ENCODE measurements around the gene TCF4.

Gene TCF4

GRCh38 chr18:55462652-55463051 is 125.3 kb downstream of the TCF4 start:
- no peak overlapping the region for H3K27ac ChIP-seq
- TF ChIP-seq CTCF (conservative IDR thresholded peaks at IDR 0.05): no peak

- TF ChIP-seq CTCF (conservative IDR thresholded peaks at IDR 0.05): no peak
- H3K27ac ChIP-seq: no peak overlapping the region
These were observed 126.1 kb downstream of the TCF4 start for GRCh38 chr18:55461848-55462247.

- TF ChIP-seq CTCF (conservative IDR thresholded peaks at IDR 0.05): no peak
- no peak overlapping the region for H3K27ac ChIP-seq
These were observed 129.4 kb downstream of the TCF4 start for GRCh38 chr18:55458456-55459203.

GRCh38 chr18:55457028-55457427 is 131.0 kb downstream of the TCF4 start:
- TF ChIP-seq CTCF (conservative IDR thresholded peaks at IDR 0.05): no peak
- no peak overlapping the region for H3K27ac ChIP-seq

GRCh38 chr18:55455938-55456337 is 132.1 kb downstream of the TCF4 start:
- H3K27ac ChIP-seq: no peak overlapping the region
- no peak for TF ChIP-seq CTCF (conservative IDR thresholded peaks at IDR 0.05)

GRCh38 chr18:55453186-55453585 is 134.8 kb downstream of the TCF4 start:
- no peak for TF ChIP-seq CTCF (conservative IDR thresholded peaks at IDR 0.05)

GRCh38 chr18:55452123-55452611 is 135.8 kb downstream of the TCF4 start:
- H3K27ac ChIP-seq: no peak overlapping the region
- no peak for TF ChIP-seq CTCF (conservative IDR thresholded peaks at IDR 0.05)

More at GRCh38 chr18:55453186-55453585, 134.8 kb downstream of the TCF4 start:
- no peak overlapping the region for H3K27ac ChIP-seq
